Heart right ventricle (tissue), 16 donors: Measurements from ENCODE around the gene NUP42. TPM values are rescaled to one million over a fixed set of nuclear protein-coding genes. Genes with fewer than 3 reads are reported as not detected.

ENCODE experiments used
- ATAC-seq, 8 donors: fragments of 200-7000 bp; cut with Tn5 transposase; one replicate each; pipeline ENCODE4 v1.9.1; 2020; ENCODE audit warnings: mild to moderate bottlenecking in 8 of 8, moderate library complexity in 8 of 8, moderate number of reproducible peaks in 1 of 8
- DNase-seq, 2 donors: peaks; one replicate each; pipeline ENCODE4 v3.0.0-alpha.2; 2020
- H3K27ac ChIP-seq, 10 donors: fragments of 200-600 bp; sonication (generic) in 2 of 10; one replicate each; pipeline versions ENCODE4 v1.5.0 to v1.8.0; 2020 to 2022; ENCODE audit warnings: mild to moderate bottlenecking in 3 of 10
- H3K27me3 ChIP-seq, 7 donors: fragments of 200-600 bp; one replicate each; pipeline ENCODE4 v1.8.0; 2021 to 2022; ENCODE audit warnings: mild to moderate bottlenecking in 2 of 7
- H3K36me3 ChIP-seq, 9 donors: fragments of 200-600 bp; sonication (generic) in 1 of 9; one replicate each; pipeline versions ENCODE4 v1.5.0 to v1.8.0; 2020 to 2022; ENCODE audit warnings: mild to moderate bottlenecking in 2 of 9
- H3K4me1 ChIP-seq, 9 donors: fragments of 200-600 bp; sonication (generic) in 1 of 9; one replicate each; pipeline versions ENCODE4 v1.5.0 to v1.8.0; 2020 to 2022; ENCODE audit warnings: mild to moderate bottlenecking in 4 of 9
- H3K4me3 ChIP-seq, 10 donors: fragments of 200-600 bp; sonication (generic) in 2 of 10; one replicate each; pipeline versions ENCODE4 v1.5.0 to v1.8.0; 2020 to 2022; ENCODE audit warnings: mild to moderate bottlenecking in 7 of 10, moderate library complexity in 2 of 10
- H3K9me3 ChIP-seq, 11 donors: fragments of 200-600 bp in 10 of 11; sonication (generic) in 2 of 11; one replicate each; pipeline versions ENCODE4 v1.5.0 to v1.8.0; 2013 to 2022; ENCODE audit warnings: mild to moderate bottlenecking in 2 of 11, control low read depth in 1 of 11, moderate library complexity in 1 of 11
- WGBS, 2 donors: extraction: QIAGEN DNeasy Blood & Tissue Kit; methylation state at CpG; one replicate each; pipeline ENCODE4 v1.1.7; 2013; ENCODE audit warnings: inconsistent platforms in 1 of 2; 5-methylcytosine and 5-hydroxymethylcytosine counted together
- intact Hi-C, 10 donors: fragments of 100-400 bp; cut with DNase I; formaldehyde crosslinking; loops; one replicate each; pipeline versions ENCODE4 v1.11.1 to v1.14.2; 2022
- polyA plus RNA-seq, 2 donors: library from polyadenylated mRNA; stranded (reverse); fragments of 200-250 nt; gene quantifications; one replicate each; pipeline ENCODE4 v1.2.3, GENCODE V29; 2013
- total RNA-seq, 10 donors: library from RNA; stranded (reverse); fragmentation: NEBNext Ultra II Directional in 3 of 10; extraction: Animal tissue kit (Norgen Biotek cat#: 25700) in 3 of 10; gene quantifications; one replicate each; pipeline versions ENCODE4 v1.2.1 to v1.2.4, GENCODE V29; 2021 to 2023
- TF ChIP-seq, protein P1 (sequence below), 9 donors: fragments of 200-600 bp; sonication (generic) in 2 of 9; IDR thresholded peaks; one replicate each; pipeline versions ENCODE4 v1.5.0 to v1.8.0; 2021 to 2022; ENCODE audit warnings: antibody characterized with exemption in 9 of 9, mild to moderate bottlenecking in 5 of 9, moderate library complexity in 1 of 9
- donor health status: Arrhythmogenic right ventricular cardiomyopathy.
- donor health status: ischemic (EF 13 %, LVEDD 7.1; RV severe dilation, severe dysfunction).
- donor health status: healthy with polysubstance abuse.
- donor health status: DM: no; HTN: yes; CAD: no.
- donor health status: DM: no; HTN: no; CAD: no.
- donor health status: ischemic (EF 25% LVEDD 6.9; RV normal size, moderate dysfunction).
- donor health status: ischemic (EF 25% LVEDD 5.7; RV mildly dilated, moderate dysfunction).
- donor health status: healthy.
- donor health status: DM: yes; HTN: yes; CAD: no.
- donor health status: Ischemic cardiomyopathy.
- donor health status: ischemic (EF 35%, LVEDD 5.7; RV mildly dilated, moderate dysfunction).
- donor health status: nonischemic (EF 11% LVEDD 7.7; RV severe dilation, severe dysfunction).
- donor health status: DM: yes; HTN: yes; CAD: no.
- donor health status: PGD.
- donor health status: ischemic (EF 29% LVEDD 5.4; RV normal size, mild dysfunction).
- donor health status: nonischemic (EF 23%, LVEDD 6.1; RV moderate dilation, normal function).

The NUP42 gene
- total and polyA plus RNA-seq, 12 donors = 14.7 to 26.1 (median 21.0) TPM

DNA sequence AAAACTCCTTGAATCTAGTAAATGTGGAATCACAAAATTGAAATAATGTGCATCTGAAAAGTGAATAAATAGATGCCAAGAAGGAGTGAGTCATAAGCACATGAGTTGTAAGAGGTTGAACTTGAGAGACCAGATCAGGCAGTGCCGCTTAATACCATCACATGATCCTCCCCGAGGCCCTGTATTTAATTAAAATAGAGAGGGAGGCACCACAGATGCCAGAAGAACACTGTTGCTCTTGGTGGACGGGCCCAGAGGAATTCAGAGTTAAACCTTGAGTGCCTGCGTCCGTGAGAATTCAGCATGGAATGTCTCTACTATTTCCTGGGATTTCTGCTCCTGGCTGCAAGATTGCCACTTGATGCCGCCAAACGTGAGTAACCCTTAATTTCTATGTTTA is 64.7 kb downstream of the NUP42 start, which contains the start of gene GPNMB:
TSS of gene GPNMB (plus strand) at position 221 of the 400 bp plus-strand sequence. CDS start at position 304, 83 bp downstream.
- ATAC-seq (peak in 7 of 8 donors; percentile 45 to 70 (median 66)), DNase-seq (peak in 1 of 2 donors; percentile 24)
- 24 to 32% methylated on average over 7 of the region's 7 CpGs for WGBS, 2 donors
- peak within 1 kb of the TSS; percentile 55 to 91 (median 82) for H3K27ac ChIP-seq
- peaks cover 0 to 10% (median 0%) of the 10 kb centered on the region in 7 donors for H3K27me3 ChIP-seq
- intact Hi-C loops = loop anchor here in 7 of 10 donors (5.0 to 10.0 kb wide), 8 partner anchors 39 to 144 kb away; partner anchors contain the start of genes KLHL7 (in 2 of the 7) and NUP42 (in 2 of the 7)
- peak within 1 kb of the TSS; percentile 43 to 66 (median 60) for H3K4me3 ChIP-seq
- H3K9me3 ChIP-seq = peaks cover 0 to 7% (median 0%) of the 10 kb centered on the region in 11 donors
- peaks cover 0 to 47% (median 23%) of the 10 kb centered on the region in 9 donors for H3K4me1 ChIP-seq
- H3K36me3 ChIP-seq = peaks cover 0 to 21% (median 0%) of the 10 kb centered on the region in 9 donors
- TF ChIP-seq, protein P1, sequence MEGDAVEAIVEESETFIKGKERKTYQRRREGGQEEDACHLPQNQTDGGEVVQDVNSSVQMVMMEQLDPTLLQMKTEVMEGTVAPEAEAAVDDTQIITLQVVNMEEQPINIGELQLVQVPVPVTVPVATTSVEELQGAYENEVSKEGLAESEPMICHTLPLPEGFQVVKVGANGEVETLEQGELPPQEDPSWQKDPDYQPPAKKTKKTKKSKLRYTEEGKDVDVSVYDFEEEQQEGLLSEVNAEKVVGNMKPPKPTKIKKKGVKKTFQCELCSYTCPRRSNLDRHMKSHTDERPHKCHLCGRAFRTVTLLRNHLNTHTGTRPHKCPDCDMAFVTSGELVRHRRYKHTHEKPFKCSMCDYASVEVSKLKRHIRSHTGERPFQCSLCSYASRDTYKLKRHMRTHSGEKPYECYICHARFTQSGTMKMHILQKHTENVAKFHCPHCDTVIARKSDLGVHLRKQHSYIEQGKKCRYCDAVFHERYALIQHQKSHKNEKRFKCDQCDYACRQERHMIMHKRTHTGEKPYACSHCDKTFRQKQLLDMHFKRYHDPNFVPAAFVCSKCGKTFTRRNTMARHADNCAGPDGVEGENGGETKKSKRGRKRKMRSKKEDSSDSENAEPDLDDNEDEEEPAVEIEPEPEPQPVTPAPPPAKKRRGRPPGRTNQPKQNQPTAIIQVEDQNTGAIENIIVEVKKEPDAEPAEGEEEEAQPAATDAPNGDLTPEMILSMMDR (IDR thresholded peaks at IDR 0.05) = no peak

DNA sequence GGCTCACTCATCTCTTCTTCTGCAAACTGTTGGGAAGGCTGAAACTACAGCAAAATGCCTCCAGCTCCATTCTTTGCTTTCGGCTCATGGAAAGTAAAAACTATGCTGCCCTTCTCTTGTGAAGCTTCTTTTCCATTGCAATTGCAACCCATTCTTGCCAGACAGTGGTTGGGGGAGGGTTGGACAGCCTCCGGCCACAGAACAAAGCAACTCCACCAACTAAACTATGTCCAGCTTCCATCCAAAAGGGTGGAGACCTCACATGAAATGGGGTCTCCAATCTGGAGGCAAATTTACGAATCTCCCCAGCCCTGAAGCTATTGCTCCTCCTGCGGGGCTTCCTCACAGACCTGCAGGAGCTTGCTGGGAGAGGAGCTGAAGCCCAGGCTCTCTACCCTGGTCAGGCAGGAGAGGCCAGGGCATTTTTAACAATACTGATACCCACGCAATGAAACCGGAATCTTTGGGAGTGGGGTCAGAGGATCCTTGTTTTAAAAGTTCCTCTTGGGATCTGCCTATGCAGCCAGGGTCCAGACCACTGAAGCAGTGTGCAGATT is 65.3 kb downstream of the NUP42 start:
- Histone ChIP-seq H3K4me1 (peaks cover 0 to 47% (median 23%) of the 10 kb centered on the region in 9 donors), H3K36me3 (peaks cover 0 to 27% (median 0%) of the 10 kb centered on the region in 9 donors), H3K4me3 (peak overlapping the region; percentile 43 to 66 (median 60)), H3K27ac (peak overlapping the region; percentile 55 to 91 (median 82)), H3K9me3 (peaks cover 0 to 11% (median 0%) of the 10 kb centered on the region in 11 donors), H3K27me3 (peaks cover 0 to 15% (median 0%) of the 10 kb centered on the region in 7 donors)
- no peak for DNase-seq
- 18 to 34% methylated on average over 6 of the region's 6 CpGs for WGBS, 2 donors
- peak; percentile 18 to 61 (median 44) for ATAC-seq
- TF ChIP-seq, protein P1 (IDR thresholded peaks at IDR 0.05) = no peak
- intact Hi-C loops = loop anchor here in 7 of 10 donors (5.0 to 10.0 kb wide), 8 partner anchors 40 to 145 kb away; partner anchors contain the start of genes KLHL7 (in 2 of the 7) and NUP42 (in 2 of the 7)

DNA sequence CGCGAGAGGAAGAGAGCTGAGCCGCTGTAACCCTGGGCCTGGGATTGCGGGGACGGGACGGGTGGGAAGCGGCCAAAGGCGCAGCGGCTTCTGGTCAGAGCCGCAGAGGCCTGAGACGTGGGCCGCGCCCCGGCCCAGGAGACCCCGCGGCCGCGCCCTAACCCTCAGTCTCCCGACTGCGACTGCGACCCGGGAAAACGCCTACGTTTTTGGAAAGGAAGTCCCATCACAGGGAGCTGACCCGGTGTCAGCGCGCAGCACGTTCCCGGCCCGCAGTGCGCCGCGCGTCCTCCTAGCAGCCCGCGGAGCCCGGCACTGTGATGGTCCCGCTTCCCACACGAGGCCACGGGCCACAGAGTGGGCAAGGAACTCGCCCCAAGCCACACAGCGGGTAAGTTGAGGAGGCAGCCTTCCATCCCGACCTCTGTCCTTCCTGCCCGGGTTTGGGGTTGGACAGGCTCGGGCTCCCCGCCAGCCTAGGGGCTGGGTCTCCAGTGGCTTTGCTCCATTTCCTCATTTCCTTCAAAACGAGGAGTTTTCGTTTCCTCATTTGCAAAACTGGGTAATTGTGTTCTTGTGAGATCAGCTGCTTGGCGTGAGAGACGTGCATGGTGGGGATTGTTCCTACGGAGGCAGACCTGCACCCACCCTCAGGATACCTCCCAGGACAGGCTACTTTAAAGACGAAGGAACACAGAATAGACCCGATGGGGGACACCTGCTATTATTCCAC is 65.9 kb downstream of the NUP42 start:
- 2 to 4% methylated on average over 53 of the region's 53 CpGs for WGBS, 2 donors

More for the DNA sequence above, 65.9 kb downstream of the NUP42 start:
- Histone ChIP-seq H3K4me3 (peak overlapping the region; percentile 43 to 66 (median 60)), H3K9me3 (peaks cover 0 to 14% (median 0%) of the 10 kb centered on the region in 11 donors), H3K36me3 (peaks cover 0 to 28% (median 0%) of the 10 kb centered on the region in 9 donors), H3K27ac (peak overlapping the region; percentile 55 to 91 (median 82)), H3K4me1 (peaks cover 0 to 42% (median 23%) of the 10 kb centered on the region in 9 donors), H3K27me3 (peaks cover 0 to 15% (median 0%) of the 10 kb centered on the region in 7 donors)
- peak; percentile 76 to 87 (median 79) for ATAC-seq
- intact Hi-C loops = loop anchor here in 7 of 10 donors (5.0 to 10.0 kb wide), 8 partner anchors 40 to 145 kb away; partner anchors contain the start of genes KLHL7 (in 2 of the 7) and NUP42 (in 2 of the 7)
- TF ChIP-seq, protein P1 (IDR thresholded peaks at IDR 0.05) = no peak
- peak; percentile 40 to 55 for DNase-seq
